HG02981 (cell line): ENCODE data around the gene PACRG.
"Not testable (repeated sequence)": the region's sequence is repeated elsewhere in the genome, so short reads cannot be mapped to it uniquely, and the experiment has no call there.

Source experiments
- ATAC-seq: cut with Tn5 transposase; IDR thresholded peaks from one replicate; pipeline ENCODE4 v1.9.1; 2021; ENCODE audit warnings: mild to moderate bottlenecking, moderate library complexity; ENCODE audit not compliant: unreplicated experiment

Gene PACRG

DNA sequence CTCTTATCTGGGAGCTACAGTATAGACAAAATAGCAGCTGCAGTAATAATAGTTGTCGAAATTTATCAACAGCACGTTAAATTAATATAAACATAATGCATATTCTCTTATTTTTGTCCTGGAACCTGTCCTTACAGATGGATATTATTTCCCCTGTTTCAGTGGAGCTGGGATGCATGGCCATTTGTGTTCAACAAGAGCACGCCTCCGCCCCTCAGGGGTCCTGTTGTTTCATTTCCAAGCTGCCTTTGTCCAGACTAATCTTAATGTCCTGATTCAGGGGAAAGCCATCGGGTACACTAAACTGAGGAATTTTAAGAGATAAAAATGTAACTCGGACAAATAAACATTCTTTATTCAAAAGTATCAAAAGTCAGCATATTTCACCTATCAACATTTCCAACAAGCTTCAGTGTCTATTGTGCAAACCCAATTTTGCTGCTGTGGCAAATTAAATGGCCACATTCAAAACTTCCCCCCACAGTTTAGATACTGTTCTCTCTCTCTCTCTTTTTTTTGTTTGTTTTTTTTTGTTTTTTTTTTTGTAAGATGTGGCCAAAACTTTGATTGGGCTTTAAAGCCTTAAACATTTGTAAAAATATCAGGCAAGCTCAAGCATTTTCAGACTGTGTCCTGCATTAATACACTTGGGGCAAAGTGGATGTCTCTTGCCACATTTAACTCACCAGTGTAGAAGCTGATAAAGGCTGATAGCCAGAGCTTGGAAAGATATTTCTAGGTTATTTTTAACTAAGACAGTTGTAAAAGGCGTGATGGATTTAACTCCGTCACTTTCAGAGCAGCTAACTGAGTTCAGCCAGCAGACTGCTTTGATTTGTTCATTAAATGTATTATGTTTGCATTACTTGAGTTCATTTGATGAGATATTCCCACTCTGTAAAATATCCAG, 574.2 kb downstream of the PACRG start:
- ATAC-seq: no peak

- ATAC-seq: no peak
These were observed 575.0 kb downstream of the PACRG start for GRCh38 chr6:163302747-163303146.

DNA sequence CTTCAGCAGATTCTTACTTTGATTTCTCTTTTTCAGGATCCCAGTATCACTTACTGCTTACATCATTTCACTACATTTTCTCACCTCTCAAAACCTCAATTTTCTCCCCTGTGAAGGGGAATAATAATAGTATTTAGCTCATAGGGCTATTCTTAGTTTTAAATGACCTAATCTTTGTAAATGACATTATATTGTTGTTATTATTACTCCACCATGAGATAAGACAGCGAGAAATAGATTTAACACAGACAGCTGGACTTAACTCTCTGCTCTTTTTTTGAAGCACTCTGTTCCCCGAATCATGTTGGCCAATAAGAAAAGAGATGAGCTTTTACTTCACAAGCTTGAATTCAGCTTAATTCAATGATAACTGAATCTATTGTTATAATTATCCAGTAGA, 578.2 kb downstream of the PACRG start:
- ATAC-seq: no peak

DNA sequence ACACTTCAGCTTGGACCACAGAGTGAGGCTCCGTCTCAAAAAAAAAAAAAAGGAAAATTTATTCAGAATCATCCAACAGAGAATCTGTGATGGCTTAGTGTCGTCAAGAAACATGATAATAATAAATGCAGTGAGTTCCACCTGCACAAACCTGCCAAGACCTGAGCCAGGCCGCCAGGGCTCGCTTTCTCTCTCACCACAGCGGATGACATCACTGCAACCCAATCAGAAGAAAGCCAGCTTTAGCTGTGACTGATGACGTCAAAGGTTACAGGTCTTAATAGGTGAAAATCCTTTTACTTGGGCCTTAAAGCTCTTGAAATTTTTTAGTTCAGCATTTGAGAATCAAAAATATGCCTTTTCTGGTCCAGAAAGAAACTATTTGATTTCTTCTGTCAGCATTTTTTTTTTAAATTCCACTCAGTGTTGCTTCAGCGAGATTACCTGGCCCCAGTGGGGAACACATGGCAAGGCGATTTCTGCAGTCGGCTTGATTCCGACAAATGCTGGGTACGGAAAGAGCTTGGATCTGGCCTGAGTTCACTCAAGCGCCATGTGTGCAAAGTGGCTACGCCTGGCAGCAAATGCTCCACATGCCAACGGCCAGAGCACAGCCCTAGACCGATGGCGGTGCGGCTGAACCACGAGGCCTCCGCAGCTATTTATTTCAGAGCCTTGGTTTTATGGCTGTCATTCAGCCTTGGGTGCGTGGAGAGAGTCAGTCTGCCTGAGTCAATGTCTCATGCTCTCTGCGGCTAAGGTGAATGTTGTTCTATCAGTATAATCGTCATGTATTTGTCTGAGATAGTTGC, 581.1 kb downstream of the PACRG start:
- ATAC-seq: no peak

GRCh38 chr6:163309491-163310026, 581.8 kb downstream of the PACRG start:
- no peak for ATAC-seq

GRCh38 chr6:163310096-163310972, 582.6 kb downstream of the PACRG start:
- no peak for ATAC-seq

GRCh38 chr6:163310973-163311383, 583.2 kb downstream of the PACRG start:
- ATAC-seq: no peak

DNA sequence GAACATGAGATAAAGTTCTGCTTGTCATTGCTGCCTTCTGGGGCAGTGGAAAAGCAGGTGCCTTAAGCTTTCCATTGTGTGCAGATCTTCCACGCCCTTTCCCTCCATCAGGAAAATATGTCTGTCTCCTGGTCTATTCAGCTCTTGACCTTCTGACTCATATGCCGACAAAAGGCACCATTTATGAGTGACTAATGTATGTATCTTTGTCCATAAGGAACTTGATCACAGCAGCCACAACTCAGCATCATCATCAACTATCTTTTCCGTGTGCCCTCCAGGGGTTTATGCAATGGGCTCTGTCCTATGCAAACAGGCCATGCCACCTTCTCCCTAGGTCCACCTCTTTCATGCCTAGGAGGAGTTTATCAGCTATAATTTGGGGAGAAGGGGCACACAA, 584.1 kb downstream of the PACRG start:
- ATAC-seq: no peak

DNA sequence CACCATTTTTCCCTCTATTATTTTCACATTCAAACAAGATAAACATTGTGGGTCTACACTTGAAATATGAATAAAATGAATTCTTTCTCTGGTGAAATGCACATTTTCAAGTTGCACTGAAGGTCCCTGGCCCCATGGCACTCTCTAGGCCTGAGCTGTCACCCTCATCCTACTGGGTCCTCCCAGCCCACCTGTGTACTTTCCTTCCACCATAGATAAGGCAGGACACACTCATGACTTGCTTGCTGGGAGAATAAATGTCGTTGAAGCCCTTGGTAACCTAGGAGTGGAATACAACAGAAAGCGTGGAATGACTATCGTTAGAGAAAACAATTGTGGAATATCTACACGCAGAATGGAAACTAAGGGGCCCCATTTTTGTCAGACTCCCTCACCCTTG, 585.8 kb downstream of the PACRG start:
- ATAC-seq: no peak

GRCh38 chr6:163313981-163314380, 586.2 kb downstream of the PACRG start:
- no peak for ATAC-seq

- no peak for ATAC-seq
These were observed 587.2 kb downstream of the PACRG start for GRCh38 chr6:163314791-163315470.

- not testable (repeated sequence) for ATAC-seq
These were observed 589.2 kb downstream of the PACRG start for GRCh38 chr6:163316866-163317495.

DNA sequence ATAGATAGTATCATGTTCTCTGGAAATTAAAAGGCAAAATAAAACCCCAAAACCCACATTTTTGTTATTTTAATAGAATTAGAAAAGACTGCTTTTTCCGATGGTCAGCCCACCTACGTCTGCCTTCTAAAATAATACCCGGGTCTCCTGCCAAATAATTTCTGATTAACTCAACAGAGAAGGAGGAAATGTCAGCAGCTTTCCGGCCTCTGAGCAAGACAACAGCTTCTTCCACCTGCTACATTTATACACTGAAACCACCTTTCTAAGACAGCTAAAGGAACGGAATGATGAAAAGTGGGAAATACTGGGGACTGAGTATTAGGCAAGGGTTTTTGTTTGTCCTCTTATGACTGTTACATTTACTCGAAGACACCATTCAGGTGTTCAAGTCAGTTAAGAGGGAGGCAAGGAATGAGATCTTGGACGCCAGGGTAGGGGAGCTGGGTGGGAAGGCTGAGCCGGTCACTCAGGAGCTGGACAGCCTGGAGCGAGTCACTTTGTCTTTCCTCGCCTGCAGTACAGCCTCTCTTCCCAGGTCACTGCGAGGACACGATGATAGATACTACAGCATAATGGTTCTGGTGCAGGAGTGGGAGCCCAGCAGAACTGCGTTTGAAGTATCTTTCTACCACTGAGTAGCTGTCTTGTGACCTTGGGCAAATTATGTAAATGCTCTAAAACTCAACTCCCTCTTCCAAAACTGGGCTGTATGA, 590.5 kb downstream of the PACRG start:
- ATAC-seq: no peak

DNA sequence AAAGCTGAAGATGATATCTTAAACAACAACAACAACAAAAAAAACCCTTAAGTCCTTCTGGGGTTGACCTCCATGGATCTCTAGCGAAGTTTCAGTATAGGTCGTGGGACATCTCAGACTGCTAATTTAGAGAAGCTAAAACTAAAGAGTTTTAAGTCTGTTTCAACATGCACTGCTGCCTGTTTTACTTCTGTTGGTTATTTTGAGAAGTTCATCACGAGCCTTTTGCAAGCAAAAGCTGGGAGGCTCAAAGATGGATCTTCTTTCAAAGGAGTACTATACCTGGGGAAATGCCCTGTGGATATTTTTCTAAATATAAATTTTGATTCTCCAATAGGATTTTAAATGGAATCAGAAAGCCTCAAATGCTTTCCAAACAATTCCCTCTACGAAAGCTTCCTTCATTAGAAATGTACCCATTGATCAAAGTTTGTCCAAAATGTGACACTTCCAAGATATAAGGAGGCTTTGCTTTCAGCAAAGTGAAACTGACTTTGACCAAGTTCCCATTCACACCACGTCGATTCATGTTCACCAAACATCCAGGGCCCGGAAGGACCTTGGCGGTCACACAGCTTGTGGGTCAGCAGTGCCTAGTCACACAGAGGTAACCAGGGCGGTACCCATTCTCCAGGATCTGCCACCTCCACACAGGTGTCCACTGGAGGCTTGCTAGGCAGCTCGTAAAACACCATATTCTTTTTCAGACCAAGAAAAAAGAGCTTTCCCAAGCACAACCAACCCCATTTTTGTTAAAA, 592.0 kb downstream of the PACRG start:
- no peak for ATAC-seq

DNA sequence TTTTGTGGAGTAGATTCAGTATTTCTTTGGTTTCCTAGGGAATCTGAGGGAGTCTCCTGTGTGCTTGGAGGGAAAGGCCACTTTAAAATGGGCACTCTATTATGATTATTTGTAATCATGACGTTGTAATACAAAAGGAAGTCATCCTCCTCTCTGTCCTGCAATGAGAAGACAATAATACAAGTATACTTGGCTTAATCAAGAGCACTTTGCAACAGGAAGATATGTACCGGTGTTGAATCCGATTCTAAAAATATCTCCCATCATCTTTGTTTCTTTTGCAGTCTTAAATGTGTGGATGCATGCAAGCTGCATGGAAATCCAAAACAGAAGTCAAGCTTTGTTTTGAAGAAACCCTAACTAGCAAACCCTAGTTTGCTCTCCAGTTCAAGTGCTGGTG, 592.6 kb downstream of the PACRG start:
- ATAC-seq: no peak

- ATAC-seq: no peak
These were observed 593.0 kb downstream of the PACRG start for GRCh38 chr6:163320804-163321203.

- no peak for ATAC-seq
These were observed 593.9 kb downstream of the PACRG start for GRCh38 chr6:163321717-163322116.

DNA sequence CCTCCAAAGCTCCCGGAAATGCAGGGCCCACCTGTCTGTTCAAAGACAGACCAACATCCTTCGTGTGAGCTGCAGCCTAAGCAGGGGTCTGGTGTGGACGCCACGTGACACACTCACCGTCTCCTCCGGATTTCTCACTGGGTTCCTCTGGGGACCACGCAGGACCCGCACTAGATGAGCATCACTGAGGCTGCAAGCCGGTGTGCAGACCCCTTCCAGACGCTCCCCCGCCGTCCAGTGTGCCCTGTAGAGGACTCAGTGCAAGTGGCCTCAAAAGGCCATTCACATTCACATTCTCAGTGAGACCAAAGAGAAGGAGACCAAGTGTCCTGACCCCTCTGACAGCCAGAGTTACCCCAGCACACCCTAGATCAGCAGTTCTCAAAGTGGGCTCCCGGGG, 595.5 kb downstream of the PACRG start:
- ATAC-seq: no peak
